ENCODE measurements around the gene IDH3A.

The IDH3A gene

DNA sequence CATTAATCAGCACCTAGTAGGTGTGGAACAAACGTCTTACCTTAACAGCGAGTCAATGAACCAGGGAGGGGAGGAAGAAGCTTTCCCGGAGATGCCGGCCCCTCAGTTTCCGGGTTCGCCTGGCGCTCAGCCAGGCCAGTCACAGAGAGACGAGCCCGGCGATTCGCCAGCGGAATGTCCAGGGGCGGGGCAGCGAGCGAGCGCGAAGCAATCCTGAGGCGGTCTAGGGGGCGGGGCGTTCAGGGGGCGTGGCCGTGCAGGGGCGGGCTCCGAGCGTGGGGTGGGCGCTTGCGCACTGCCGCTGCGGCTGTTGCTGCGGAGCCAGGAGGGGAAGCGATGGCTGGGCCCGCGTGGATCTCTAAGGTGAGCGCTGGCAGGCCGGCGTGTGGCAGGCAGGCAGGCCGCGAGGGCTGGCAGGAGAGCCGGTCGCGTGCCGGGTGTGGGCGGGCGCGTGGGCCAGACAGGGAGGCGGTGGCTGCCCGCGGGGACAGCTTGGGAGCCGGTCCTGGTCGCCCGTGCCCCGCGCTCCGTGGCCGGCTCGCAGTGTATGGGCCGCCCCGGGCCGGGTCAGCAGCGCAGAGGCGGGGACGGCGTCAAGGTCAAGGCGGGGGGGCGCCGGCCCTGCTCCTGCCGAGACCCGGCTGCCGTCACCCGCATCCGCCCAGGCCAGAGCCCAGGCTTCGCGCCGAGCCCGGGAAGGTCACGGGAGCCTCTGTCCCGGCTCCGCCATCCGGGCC is at the start of gene IDH3A:
Gene IDH3A, plus strand, starts transcription at position 295 of the 737 bp plus-strand sequence. Its CDS starts 42 bp downstream, at position 337.
- peak; percentile 99 for DNase-seq (ENCODE audit: low spot score)

- DNase-seq (ENCODE audit: low spot score): no peak
Measured at GRCh38 chr15:78100886-78101285, 48.3 kb upstream of the IDH3A start.

DNA sequence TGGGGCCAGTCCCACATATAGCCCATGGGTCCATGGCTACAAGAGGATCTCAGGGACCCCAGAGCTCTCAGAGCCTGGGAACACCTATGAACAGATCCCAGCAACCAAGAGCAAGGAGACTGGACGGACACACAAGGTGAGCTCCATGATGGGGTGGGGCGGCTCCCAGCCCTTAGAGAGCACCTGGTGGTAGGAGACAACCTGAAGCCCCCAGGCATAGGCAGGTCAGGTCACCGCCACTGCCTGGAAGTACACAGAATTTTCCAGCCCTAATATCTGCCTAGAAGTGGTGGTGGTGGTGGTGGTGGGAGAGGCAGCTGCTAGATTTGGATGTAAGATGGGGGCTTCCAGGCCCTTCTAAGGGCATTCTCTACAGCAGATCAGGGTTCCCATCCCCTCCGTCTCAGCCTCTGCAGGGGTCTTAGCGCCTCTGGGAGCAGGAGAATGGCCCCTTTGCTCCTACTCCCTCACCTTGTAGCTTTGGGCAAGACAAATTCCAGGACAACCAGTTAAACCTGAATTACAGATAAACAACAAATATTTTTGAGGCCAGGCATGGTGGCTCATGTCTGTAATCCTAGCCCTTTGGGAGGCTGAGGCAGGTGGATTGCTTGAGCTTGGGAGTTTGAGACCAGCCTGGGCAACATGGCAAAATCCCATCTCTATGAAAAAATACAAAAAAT is 47.6 kb upstream of the IDH3A start:
- DNase-seq (ENCODE audit: low spot score): no peak

GRCh38 chr15:78102211-78102610 is 47.0 kb upstream of the IDH3A start:
- no peak for DNase-seq (ENCODE audit: low spot score)

GRCh38 chr15:78102741-78103140 is 46.4 kb upstream of the IDH3A start:
- DNase-seq (ENCODE audit: low spot score): no peak

- no peak for DNase-seq (ENCODE audit: low spot score)
Measured at GRCh38 chr15:78103406-78104118, 45.6 kb upstream of the IDH3A start.

DNA sequence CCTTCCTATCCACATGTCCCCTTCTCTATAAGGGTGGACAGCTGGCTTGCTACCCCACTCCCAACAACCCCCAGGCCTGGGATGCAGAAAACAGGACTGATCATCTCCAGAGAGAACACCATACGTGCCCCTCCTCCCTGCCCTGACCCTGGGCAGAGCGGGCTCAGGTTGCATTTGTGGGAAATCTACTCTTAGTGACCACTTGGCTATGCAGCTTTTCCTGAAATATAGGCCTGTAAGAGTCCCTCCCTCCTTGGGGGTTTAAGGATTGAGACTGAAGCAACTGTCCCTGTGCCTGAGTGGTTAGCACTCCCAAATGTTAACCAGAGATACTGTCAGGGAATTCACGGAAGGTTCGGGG is 45.1 kb upstream of the IDH3A start:
- DNase-seq (ENCODE audit: low spot score): no peak

DNA sequence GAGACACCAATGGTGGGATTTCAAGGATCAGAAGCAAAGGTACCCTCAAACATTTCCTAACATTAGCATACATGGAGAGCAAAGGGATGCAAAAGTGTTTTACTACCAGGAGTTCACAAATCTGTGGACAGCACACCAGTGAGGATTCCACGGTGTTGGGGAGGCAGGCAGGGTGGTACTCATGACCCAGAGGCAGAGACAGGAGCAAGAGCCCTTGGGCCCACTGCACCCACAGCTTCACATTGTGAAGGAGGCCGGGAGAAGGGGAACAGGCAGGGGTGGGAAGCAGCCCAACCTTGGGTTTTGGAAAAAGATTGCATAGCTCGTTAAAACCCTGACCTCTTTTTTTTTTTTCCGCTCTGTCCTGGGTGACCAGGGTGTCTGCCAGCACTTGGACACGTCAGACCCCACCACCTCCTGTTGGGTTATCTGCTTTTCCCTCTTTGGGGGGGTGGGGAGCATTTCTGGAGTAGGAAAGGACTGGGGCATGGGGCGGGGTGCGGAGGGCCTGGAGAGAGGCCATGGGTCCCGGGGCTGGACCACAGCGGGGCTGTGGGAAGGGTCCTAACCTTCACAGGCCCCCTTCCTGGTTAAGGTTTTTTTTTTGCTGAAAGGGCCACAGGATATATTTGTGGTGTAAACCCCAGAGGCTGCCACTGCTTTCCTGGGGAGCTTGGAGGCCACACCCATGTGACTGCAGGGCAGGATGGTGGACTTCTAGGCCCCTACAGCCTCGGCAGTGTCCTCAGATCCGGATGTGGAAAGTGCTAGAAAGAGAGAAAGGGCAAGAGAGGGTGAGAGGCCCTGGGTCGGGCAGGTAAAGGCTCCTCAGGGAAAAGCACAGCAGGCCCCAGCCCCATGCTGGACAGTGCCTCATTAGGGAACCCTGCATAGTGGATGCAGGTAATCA is 44.3 kb upstream of the IDH3A start:
- no peak for DNase-seq (ENCODE audit: low spot score)

DNA sequence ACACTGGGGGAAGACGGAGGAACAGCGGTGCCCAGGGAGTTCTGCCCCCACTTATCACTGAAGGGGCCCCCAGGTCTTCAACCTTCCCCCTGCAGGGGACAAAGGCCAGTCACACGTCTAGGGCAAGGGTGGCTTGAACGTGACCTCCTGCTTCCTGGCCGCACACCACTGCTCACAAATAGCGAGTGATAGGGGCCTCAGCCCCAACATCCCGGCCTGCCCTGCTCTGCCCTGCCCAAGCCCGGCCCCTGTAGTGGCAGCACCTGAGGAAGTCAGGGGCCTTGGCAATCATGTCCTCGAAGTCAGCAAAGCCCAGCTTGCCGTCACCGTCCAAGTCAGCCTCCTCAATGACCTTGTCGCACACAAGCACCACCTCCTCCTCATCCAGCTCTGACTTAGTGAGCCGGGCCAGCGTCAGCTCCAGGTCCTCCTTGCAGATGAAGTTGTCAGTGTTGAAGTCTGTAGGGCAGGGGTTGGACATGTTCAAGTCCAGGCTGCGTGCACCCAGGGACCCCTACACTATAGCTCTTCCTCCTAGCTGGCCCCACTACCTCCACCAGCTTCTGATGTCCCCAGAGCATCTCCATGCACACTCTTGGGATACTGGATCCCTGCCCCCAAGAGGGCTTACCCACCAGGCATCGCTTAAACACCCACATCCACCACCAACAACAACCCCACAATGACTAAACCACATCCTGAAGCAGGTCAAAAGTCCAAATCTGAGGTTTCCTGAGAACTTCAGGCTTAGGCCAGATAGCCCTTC is 43.5 kb upstream of the IDH3A start:
- DNase-seq (ENCODE audit: low spot score): no peak

GRCh38 chr15:78107471-78107870 is 41.7 kb upstream of the IDH3A start:
- DNase-seq (ENCODE audit: low spot score): no peak

DNA sequence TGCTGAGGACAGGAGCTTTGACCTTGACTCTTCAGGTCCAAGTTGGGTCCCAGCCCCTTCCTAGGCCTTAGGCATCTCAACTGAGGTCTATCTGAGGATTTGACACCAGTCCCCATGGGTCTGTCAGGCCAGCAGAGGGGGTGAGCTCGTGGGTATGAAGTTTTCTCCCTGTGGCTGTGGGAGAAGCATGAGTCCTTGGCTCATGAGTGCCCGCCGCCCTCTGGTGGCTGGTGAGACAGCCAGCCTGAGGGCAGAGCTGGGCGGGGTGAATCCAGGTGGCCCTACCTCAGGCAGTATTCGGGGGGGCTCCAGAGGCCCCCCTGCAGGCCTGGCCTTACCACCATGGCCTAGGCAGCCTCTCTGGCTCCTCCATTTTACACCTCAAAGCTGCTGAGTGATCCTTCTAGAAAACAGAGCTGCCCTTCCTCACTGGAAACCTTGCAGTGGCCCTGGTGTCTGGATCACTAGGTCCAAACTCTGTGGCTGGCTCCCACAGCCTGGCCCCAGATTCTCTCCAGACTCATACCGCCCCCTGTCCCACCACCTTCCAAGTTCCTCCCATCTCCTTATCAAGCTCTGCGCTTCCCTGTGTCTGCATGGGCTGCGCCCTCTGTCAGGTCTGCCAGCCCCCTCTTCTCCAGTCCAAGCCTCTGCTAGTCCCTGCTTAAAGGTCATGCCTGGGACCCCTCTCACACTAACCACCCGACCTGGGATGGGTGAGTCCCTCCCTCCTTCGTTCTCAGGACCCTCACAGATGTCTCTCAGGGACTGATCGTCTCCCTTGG is 40.7 kb upstream of the IDH3A start:
- DNase-seq (ENCODE audit: low spot score): peak; percentile 91

GRCh38 chr15:78109156-78109555 is 40.0 kb upstream of the IDH3A start:
- DNase-seq (ENCODE audit: low spot score): no peak

- no peak for DNase-seq (ENCODE audit: low spot score)
Measured at GRCh38 chr15:78110096-78110495, 39.1 kb upstream of the IDH3A start.

DNA sequence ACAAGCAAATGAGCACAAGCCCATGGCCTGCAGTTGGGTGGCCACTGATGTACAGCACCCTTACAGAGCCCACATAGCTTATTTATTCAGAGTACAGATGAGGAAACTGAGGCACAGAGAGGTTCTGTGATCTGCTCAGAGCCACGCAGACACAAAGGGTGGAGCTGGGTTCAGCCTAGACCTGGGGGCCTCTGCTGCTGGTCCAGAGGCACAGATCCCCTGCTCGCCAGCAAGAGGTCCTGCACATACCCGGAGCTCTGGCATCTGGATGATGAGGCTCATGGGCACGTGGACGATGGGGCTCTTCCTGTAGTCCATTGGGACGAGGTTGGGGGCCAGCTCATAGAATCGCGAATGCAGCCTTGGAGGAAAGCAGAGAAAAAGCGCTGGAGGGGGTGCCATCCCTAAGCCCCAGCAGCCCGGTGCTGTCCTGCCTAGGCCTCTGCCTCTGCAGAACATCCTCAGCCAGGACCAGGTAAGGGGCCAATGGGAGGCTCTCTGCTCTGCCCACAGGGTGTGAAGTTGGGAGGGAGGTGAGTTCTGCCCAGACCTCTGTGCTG is 38.2 kb upstream of the IDH3A start:
- no peak for DNase-seq (ENCODE audit: low spot score)

DNA sequence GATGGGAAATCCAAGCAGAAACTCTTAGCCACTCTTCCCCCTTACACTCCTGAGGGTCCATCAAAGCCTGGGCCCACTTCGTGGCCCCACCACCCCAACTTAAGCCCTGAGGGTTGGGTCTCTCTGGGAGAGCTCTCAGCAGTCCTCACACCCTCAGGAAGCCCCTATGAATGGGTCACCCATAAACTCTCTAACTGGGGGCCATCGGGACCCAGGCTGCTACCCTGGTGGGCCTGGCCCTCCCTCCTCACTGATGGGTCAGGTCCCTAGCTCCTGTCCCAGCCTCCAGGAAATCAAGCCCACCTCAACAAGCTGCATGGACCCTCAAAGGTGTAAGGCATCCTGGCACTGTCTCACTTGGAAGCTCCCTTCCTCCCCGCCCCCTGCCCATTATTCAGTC is 37.4 kb upstream of the IDH3A start:
- DNase-seq (ENCODE audit: low spot score): no peak

GRCh38 chr15:78112551-78112950 is 36.6 kb upstream of the IDH3A start:
- no peak for DNase-seq (ENCODE audit: low spot score)

- no peak for DNase-seq (ENCODE audit: low spot score)
Measured at GRCh38 chr15:78120523-78120922, 28.6 kb upstream of the IDH3A start.

- DNase-seq (ENCODE audit: low spot score): no peak
Measured at GRCh38 chr15:78125267-78125666, 23.9 kb upstream of the IDH3A start.

DNA sequence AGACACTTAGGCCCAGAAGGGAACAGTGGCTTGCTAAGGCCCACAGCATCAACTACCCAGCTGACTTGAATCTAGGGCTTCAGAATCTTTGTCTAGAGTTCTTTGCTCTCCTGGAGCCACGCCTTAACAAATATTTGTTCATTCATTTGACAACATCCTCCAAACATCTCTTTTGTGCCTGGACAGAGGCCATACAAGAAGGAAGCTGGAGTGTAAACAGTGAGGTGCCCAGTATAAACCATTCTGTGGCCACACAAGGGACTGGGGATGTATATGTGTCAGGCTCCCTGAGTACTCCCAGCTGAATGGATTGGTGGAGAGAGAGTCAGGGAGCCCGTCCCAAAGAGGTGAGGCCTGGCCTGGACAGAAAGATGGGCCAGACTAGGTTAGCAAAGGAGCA is 21.3 kb upstream of the IDH3A start:
- no peak for DNase-seq (ENCODE audit: low spot score)

DNA sequence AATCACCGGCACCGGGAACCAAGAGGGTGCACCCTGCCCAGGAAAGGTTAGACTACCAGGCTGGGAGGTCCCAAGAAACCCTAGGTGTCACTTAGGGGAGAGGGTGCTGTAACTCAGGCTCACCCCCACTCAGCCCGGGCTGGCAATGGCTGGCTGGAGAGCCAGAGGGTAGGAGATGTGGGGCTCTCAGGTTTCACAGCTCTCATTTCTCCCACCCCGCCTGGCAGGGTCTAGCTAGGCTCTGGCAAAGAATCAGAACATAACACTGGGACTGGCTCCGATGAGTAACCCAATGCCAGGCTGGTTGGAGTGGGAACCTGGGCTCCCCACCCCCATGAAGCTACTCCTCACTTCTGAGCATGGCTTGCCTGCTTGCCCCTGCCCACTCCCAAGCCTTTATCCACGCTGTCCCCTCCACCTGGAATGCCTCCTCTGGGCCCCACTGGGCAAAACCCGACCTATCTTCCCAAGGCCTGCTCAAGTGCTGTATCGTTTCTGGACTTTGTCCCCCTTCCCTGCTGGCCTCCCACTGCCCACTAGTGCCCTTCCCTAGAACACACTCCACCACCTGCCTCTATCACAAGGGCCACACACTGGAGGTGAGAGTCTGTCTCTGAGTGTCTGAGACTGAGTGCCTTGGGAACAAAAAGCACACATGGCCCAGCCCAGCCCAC is 19.9 kb upstream of the IDH3A start:
- no peak for DNase-seq (ENCODE audit: low spot score)
